SK-N-SH (cell line): ENCODE data around the gene NFE2L3. TPM values are rescaled to one million over a fixed set of nuclear protein-coding genes. Genes with fewer than 3 reads are reported as not detected.

ENCODE experiments used
- CTCF ChIA-PET: fragments of 300-600, 350-600 bp; formaldehyde crosslinking; extraction: SDS; loops from one replicate; lab custom pipeline; 2021; lab: Yijun Ruan, JAX
- POLR2A ChIA-PET: fragments of 350-600 bp; sonication (Branson Sonifier 250); formaldehyde crosslinking; extraction: SDS; loops from one replicate; lab custom pipeline; 2020; ENCODE audit warnings: antibody characterized with exemption, inconsistent platforms; lab: Yijun Ruan, JAX
- DNase-seq: peaks from one replicate; pipeline ENCODE4 v3.0.0; 2012
- H2AFZ ChIP-seq: fragments of 200-600 bp; sonication (generic); 2 replicates; pipeline ENCODE4 v1.8.1; 2016; ENCODE audit warnings: antibody characterized with exemption, mild to moderate bottlenecking, low read depth
- H3F3A ChIP-seq: fragments of 200-600 bp; sonication (generic); replicated peaks from 2 replicates; pipeline ENCODE3; 2016; ENCODE audit warnings: antibody characterized with exemption, mild to moderate bottlenecking; ENCODE audit not compliant: insufficient read depth
- H3K27ac ChIP-seq, 2 experiments: fragments of 200-500 bp in 1 of 2; fragments of 200-600 bp in 1 of 2; sonication (Bioruptor generic) in 1 of 2; sonication (generic), shearing (Covaris generic) in 1 of 2; 2 replicates each; pipeline versions ENCODE4 v1.5.1 to v1.6.1; 2014 to 2016; ENCODE audit warnings: low read depth in 2 of 2, inconsistent platforms in 1 of 2, low read length in 1 of 2, mild to moderate bottlenecking in 1 of 2, mixed read lengths in 1 of 2
- H3K27me3 ChIP-seq: fragments of 200-600 bp; sonication (generic), shearing (Covaris generic); 2 replicates; pipeline ENCODE4 v1.6.1; 2016; ENCODE audit warnings: mixed run types; ENCODE audit not compliant: insufficient read depth
- H3K36me3 ChIP-seq, 2 experiments: fragments of 200-500 bp in 1 of 2; fragments of 200-600 bp in 1 of 2; sonication (Bioruptor generic) in 1 of 2; sonication (generic) in 1 of 2; replicated peaks in 1 of 2; 2 replicates each; pipeline versions ENCODE3 to v1.5.1; 2014 to 2016; ENCODE audit warnings: low read length in 1 of 2, mild to moderate bottlenecking in 1 of 2; ENCODE audit not compliant: insufficient read depth in 2 of 2, control insufficient read depth in 1 of 2
- H3K4me1 ChIP-seq, 2 experiments: fragments of 200-500 bp in 1 of 2; fragments of 200-600 bp in 1 of 2; sonication (Bioruptor generic) in 1 of 2; sonication (generic), shearing (Covaris generic) in 1 of 2; 2 replicates each; pipeline versions ENCODE4 v1.5.1 to v1.6.1; 2014 to 2016; ENCODE audit warnings: low read depth in 1 of 2, low read length in 1 of 2, mixed run types in 1 of 2; ENCODE audit not compliant: insufficient read depth in 2 of 2, control insufficient read depth in 1 of 2
- H3K4me2 ChIP-seq: fragments of 200-600 bp; sonication (generic), shearing (Covaris generic); 2 replicates; pipeline ENCODE4 v1.6.1; 2017; ENCODE audit warnings: mixed run types
- H3K4me3 ChIP-seq, 2 experiments: fragments of 200-500 bp in 1 of 2; fragments of 200-600 bp in 1 of 2; sonication (Bioruptor generic) in 1 of 2; sonication (generic), shearing (Covaris generic) in 1 of 2; 2 replicates each; pipeline versions ENCODE4 v1.5.1 to v1.8.1; 2014 to 2016; ENCODE audit warnings: low read depth in 2 of 2, inconsistent platforms in 1 of 2, low read length in 1 of 2, mild to moderate bottlenecking in 1 of 2, mixed read lengths in 1 of 2, moderate library complexity in 1 of 2
- H3K79me2 ChIP-seq: fragments of 200-600 bp; sonication (generic); 2 replicates; pipeline ENCODE4 v1.8.1; 2017; ENCODE audit warnings: mild to moderate bottlenecking; ENCODE audit not compliant: insufficient read depth
- H3K9ac ChIP-seq: fragments of 200-600 bp; sonication (generic); 2 replicates; pipeline ENCODE4 v1.6.1; 2017; ENCODE audit warnings: mixed run types
- H3K9me2 ChIP-seq: fragments of 200-600 bp; sonication (generic); 2 replicates; pipeline ENCODE4 v1.6.1; 2017; ENCODE audit warnings: mixed run types
- H3K9me3 ChIP-seq: fragments of 200-600 bp; sonication (generic); 2 replicates; pipeline ENCODE4 v1.6.1; 2017; ENCODE audit warnings: mixed run types, mild to moderate bottlenecking, moderate library complexity
- H4K20me1 ChIP-seq: fragments of 200-600 bp; sonication (generic); 2 replicates; pipeline ENCODE4 v1.6.1; 2017; ENCODE audit warnings: mild to moderate bottlenecking, mixed run types; ENCODE audit not compliant: insufficient read depth
- EP300 ChIP-seq, 2 experiments: IDR thresholded peaks; 2 replicates each; pipeline versions ENCODE4 v1.4.0 to v1.6.1; 2012; ENCODE audit warnings: borderline replicate concordance in 1 of 2, low read depth in 1 of 2, low read length in 1 of 2
- FOXM1 ChIP-seq: IDR thresholded peaks from 2 replicates; pipeline ENCODE4 v1.4.0; 2012; ENCODE audit warnings: low read depth, mild to moderate bottlenecking
- GATA2 ChIP-seq: sonication (generic); formaldehyde crosslinking; IDR thresholded peaks from 2 replicates; pipeline ENCODE4 v1.5.0; 2020; ENCODE audit warnings: mild to moderate bottlenecking, missing genetic modification reagents
- MAX ChIP-seq: IDR thresholded peaks from 2 replicates; pipeline ENCODE4 v1.4.0; 2012; ENCODE audit warnings: low read depth
- MEF2A ChIP-seq: IDR thresholded peaks from 2 replicates; pipeline ENCODE4 v1.4.0; 2012; ENCODE audit warnings: low read depth, borderline replicate concordance
- POLR2AphosphoS5 ChIP-seq: IDR thresholded peaks from 2 replicates; pipeline ENCODE4 v1.6.1; 2012; ENCODE audit warnings: low read depth, low read length
- RAD21 ChIP-seq: IDR thresholded peaks from 2 replicates; pipeline ENCODE4 v1.6.1; 2012; ENCODE audit warnings: mild to moderate bottlenecking, low read length
- SIN3A ChIP-seq: IDR thresholded peaks from 2 replicates; pipeline ENCODE4 v1.6.1; 2012; ENCODE audit warnings: low read depth, mild to moderate bottlenecking, low read length, moderate library complexity, borderline replicate concordance
- SMC3 ChIP-seq: IDR thresholded peaks from 2 replicates; pipeline ENCODE4 v1.6.1; 2012; ENCODE audit warnings: low read depth, low read length, improper control_type of control experiment
- TEAD4 ChIP-seq: IDR thresholded peaks from 2 replicates; pipeline ENCODE4 v1.4.0; 2012; ENCODE audit warnings: mild to moderate bottlenecking, borderline replicate concordance; ENCODE audit not compliant: insufficient read depth
- USF1 ChIP-seq: IDR thresholded peaks from 2 replicates; pipeline ENCODE4 v1.4.0; 2012; ENCODE audit warnings: low read depth, borderline replicate concordance
- WGBS: methylation state at CpG from one replicate; pipeline ENCODE4 v1.1.6; 2017; ENCODE audit warnings: low lambda C conversion rate; 5-methylcytosine and 5-hydroxymethylcytosine counted together
- polyA plus RNA-seq, 3 experiments: library from polyadenylated mRNA; depleted of rRNA; stranded (reverse); fragments of >200 nt; gene quantifications; 2 replicates each; pipeline ENCODE4 v1.2.3, GENCODE V29; 2012

The NFE2L3 gene
- polyA plus RNA-seq, 1 of the 3 experiments (the other 2 are of a cell fraction), result 36.1 TPM

- H2AFZ ChIP-seq, result no peak overlapping the region
- peaks cover 12 to 19% of the 10 kb centered on the region in 2 experiments; a peak in 3 of 4 replicates for H3K4me1 ChIP-seq
- WGBS, result 71% methylated on average over 1 of the region's 1 CpG
- H3K4me3 ChIP-seq, result no peak overlapping the region
- peaks cover 91% of the 10 kb centered on the region for H4K20me1 ChIP-seq
- H3K27ac ChIP-seq, result peak overlapping the region in 1 of 2 experiments; percentile 11; a peak in 2 of 4 replicates
- peaks cover 99% of the 10 kb centered on the region for H3F3A ChIP-seq
- no peak for DNase-seq
- no peak for TF ChIP-seq MAX
- no peak for TF ChIP-seq MEF2A
- no peak for TF ChIP-seq EP300 (IDR thresholded peaks at IDR 0.05; ENCODE audit: borderline replicate concordance in 1 of 2, low read depth in 1 of 2, low read length in 1 of 2)
- no peak for TF ChIP-seq SIN3A
- TF ChIP-seq RAD21, result no peak
- 0 out of 2 replicates have a peak, but pooled peaks have one; percentile 8 for TF ChIP-seq POLR2AphosphoS5
- H3K27me3 ChIP-seq, result no peaks in the 10 kb centered on the region
- ChIA-PET POLR2A (interaction anchor here (2.5 to 3.7 kb wide), 2 partner anchors 9 to 10 kb away, joined by 15 to 51 read pairs; partner anchors contain the start of genes CBX3 and HNRNPA2B1), CTCF (interaction anchor here (1.0 to 11.3 kb wide), 6 partner anchors 8 to 179 kb away, joined by 3 to 260 read pairs (median 16); no protein-coding TSS in a partner anchor)
- no peaks in the 10 kb centered on the region for H3K9me3 ChIP-seq
- no peak overlapping the region for H3K4me2 ChIP-seq
- peaks cover 83 to 94% of the 10 kb centered on the region in 2 experiments for H3K36me3 ChIP-seq
- no peak overlapping the region for H3K9ac ChIP-seq
- no peaks in the 10 kb centered on the region for H3K9me2 ChIP-seq
- H3K79me2 ChIP-seq, result peaks cover 71% of the 10 kb centered on the region
These were observed 38.4 kb downstream of the NFE2L3 start for GRCh38 chr7:26190417-26190869.

- peak overlapping the region; percentile 11 to 44; a peak in 2 of 4 replicates for H3K27ac ChIP-seq
- DNase-seq, result no peak
- no peak overlapping the region for H3K4me2 ChIP-seq
- peaks cover 100% of the 10 kb centered on the region for H3F3A ChIP-seq
- ChIA-PET POLR2A (interaction anchor here (1.0 to 2.5 kb wide), 3 partner anchors 9 to 13 kb away, joined by 4 to 15 read pairs (median 6); partner anchors contain the start of genes CBX3 and HNRNPA2B1), CTCF (interaction anchor here (0.9 to 11.3 kb wide), 14 partner anchors 8 to 298 kb away, joined by 3 to 260 read pairs (median 4); partner anchors contain the start of gene NFE2L3)
- peaks cover 98% of the 10 kb centered on the region for H4K20me1 ChIP-seq
- H3K9me2 ChIP-seq, result no peaks in the 10 kb centered on the region
- no peaks in the 10 kb centered on the region for H3K27me3 ChIP-seq
- peaks cover 81% of the 10 kb centered on the region for H3K79me2 ChIP-seq
- no peak overlapping the region for H3K4me3 ChIP-seq
- peaks cover 22 to 29% of the 10 kb centered on the region in 2 experiments for H3K4me1 ChIP-seq
- TF ChIP-seq USF1, result no peak
- no peak for TF ChIP-seq GATA2 (CRISPR knock-in tag)
- no peak for TF ChIP-seq SMC3
- no peak for TF ChIP-seq FOXM1
- TF ChIP-seq TEAD4, result no peak
- H3K9ac ChIP-seq, result no peak overlapping the region
- 91% methylated on average over 7 of the region's 7 CpGs for WGBS
- H3K9me3 ChIP-seq, result no peaks in the 10 kb centered on the region
- peaks cover 90 to 99% of the 10 kb centered on the region in 2 experiments for H3K36me3 ChIP-seq
- no peak overlapping the region for H2AFZ ChIP-seq
These were observed 39.4 kb downstream of the NFE2L3 start for GRCh38 chr7:26191233-26191973.
